Osteocyte (in vitro differentiated cells): Measurements from ENCODE around the gene MYO1B. TPM values are rescaled to one million over a fixed set of nuclear protein-coding genes. Genes with fewer than 3 reads are reported as not detected.

Experiments used
- DNase-seq: peaks from one replicate; pipeline ENCODE4 v3.0.0; 2021; ENCODE audit warnings: mixed read lengths; ENCODE audit not compliant: unreplicated experiment; ENCODE audit errors: extremely low spot score
- H3K27ac Mint-ChIP-seq: one replicate; pipeline ENCODE4 v1.8.0; 2021; ENCODE audit warnings: mild to moderate bottlenecking, mixed read lengths; ENCODE audit not compliant: unreplicated experiment
- H3K27me3 Mint-ChIP-seq: one replicate; pipeline ENCODE4 v1.8.0; 2021; ENCODE audit warnings: mixed read lengths; ENCODE audit not compliant: unreplicated experiment
- H3K36me3 Mint-ChIP-seq: one replicate; pipeline ENCODE4 v1.8.0; 2021; ENCODE audit warnings: mixed read lengths; ENCODE audit not compliant: unreplicated experiment
- H3K4me1 Mint-ChIP-seq: one replicate; pipeline ENCODE4 v1.8.0; 2021; ENCODE audit warnings: mixed read lengths; ENCODE audit not compliant: unreplicated experiment
- H3K4me3 Mint-ChIP-seq: one replicate; pipeline ENCODE4 v1.8.0; 2021; ENCODE audit warnings: mild to moderate bottlenecking, moderate library complexity, mixed read lengths; ENCODE audit not compliant: unreplicated experiment
- H3K9me3 Mint-ChIP-seq: one replicate; pipeline ENCODE4 v1.8.0; 2021; ENCODE audit warnings: mixed read lengths; ENCODE audit not compliant: unreplicated experiment
- CTCF ChIP-seq: fragments of 200-600 bp; sonication (generic); IDR thresholded peaks from 2 replicates; pipeline ENCODE4 v1.5.0; 2021; ENCODE audit warnings: antibody characterized with exemption, mild to moderate bottlenecking, moderate library complexity
- total RNA-seq: library from RNA; stranded (reverse); gene quantifications from 2 replicates; pipeline ENCODE4 v1.2.1, GENCODE V29; 2021

The MYO1B gene
- total RNA-seq, 1 donor from 2014 or later, result 91.1 TPM

- peaks cover 20% of the 10 kb centered on the region for H3K4me1 Mint-ChIP-seq
- no peak overlapping the region for H3K27ac Mint-ChIP-seq
Observed at GRCh38 chr2:191289049-191289448, 43.8 kb downstream of the MYO1B start.

GRCh38 chr2:191291471-191291870 is 46.3 kb downstream of the MYO1B start:
- H3K27me3 Mint-ChIP-seq, result no peaks in the 10 kb centered on the region
- H3K9me3 Mint-ChIP-seq, result no peaks in the 10 kb centered on the region
- peaks cover 2% of the 10 kb centered on the region for H3K36me3 Mint-ChIP-seq
- no peak overlapping the region for H3K27ac Mint-ChIP-seq
- no peak overlapping the region for H3K4me3 Mint-ChIP-seq
- DNase-seq, result no peak
- peaks cover 31% of the 10 kb centered on the region for H3K4me1 Mint-ChIP-seq
- TF ChIP-seq CTCF, result no peak

More at GRCh38 chr2:191289049-191289448, 43.8 kb downstream of the MYO1B start:
- Mint-ChIP-seq H3K36me3 (peaks cover 7% of the 10 kb centered on the region), H3K4me3 (no peak overlapping the region), H3K27me3 (no peaks in the 10 kb centered on the region), H3K9me3 (no peaks in the 10 kb centered on the region)
- no peak for TF ChIP-seq CTCF
- DNase-seq, result no peak

GRCh38 chr2:191292869-191293268 is 47.7 kb downstream of the MYO1B start:
- H3K36me3 Mint-ChIP-seq, result peaks cover 5% of the 10 kb centered on the region
- H3K27ac Mint-ChIP-seq, result no peak overlapping the region
- no peak for DNase-seq
- H3K27me3 Mint-ChIP-seq, result no peaks in the 10 kb centered on the region
- H3K4me1 Mint-ChIP-seq, result peaks cover 39% of the 10 kb centered on the region
- no peak for TF ChIP-seq CTCF
- H3K4me3 Mint-ChIP-seq, result no peak overlapping the region
- H3K9me3 Mint-ChIP-seq, result no peaks in the 10 kb centered on the region

- Mint-ChIP-seq H3K27ac (peak overlapping the region; percentile 25), H3K36me3 (peaks cover 7% of the 10 kb centered on the region), H3K4me3 (no peak overlapping the region), H3K4me1 (peaks cover 56% of the 10 kb centered on the region), H3K9me3 (no peaks in the 10 kb centered on the region), H3K27me3 (no peaks in the 10 kb centered on the region)
- no peak for DNase-seq
- no peak for TF ChIP-seq CTCF
Observed at GRCh38 chr2:191295088-191295487, 49.9 kb downstream of the MYO1B start.

GRCh38 chr2:191296083-191297006 is 51.1 kb downstream of the MYO1B start:
- Mint-ChIP-seq H3K4me1 (peaks cover 49% of the 10 kb centered on the region), H3K36me3 (peaks cover 9% of the 10 kb centered on the region), H3K27me3 (no peaks in the 10 kb centered on the region), H3K9me3 (no peaks in the 10 kb centered on the region), H3K27ac (no peak overlapping the region), H3K4me3 (no peak overlapping the region)
- no peak for TF ChIP-seq CTCF
- DNase-seq, result no peak
